Breast epithelium (tissue), 3 donors: Measurements from ENCODE around the gene PIGW.

Experiments used
- CTCF ChIP-seq, 3 donors: fragments of 450-650 bp; IDR thresholded peaks; one replicate each; pipeline ENCODE4 v1.5.1; 2016 to 2017; ENCODE audit warnings: antibody characterized with exemption in 3 of 3, mild to moderate bottlenecking in 3 of 3, moderate library complexity in 3 of 3
- POLR2A ChIP-seq: fragments of 450-650 bp; IDR thresholded peaks from one replicate; pipeline ENCODE4 v1.6.1; 2016; ENCODE audit warnings: antibody characterized with exemption, mild to moderate bottlenecking, moderate library complexity

- no peak for TF ChIP-seq CTCF (IDR thresholded peaks at IDR 0.05)
- TF ChIP-seq POLR2A, result no peak
These were observed 40.1 kb upstream of the PIGW start for GRCh38 chr17:36494674-36495073.
